GM18499 (cell line): ENCODE data around the gene TOMM70.

Source experiments
- ATAC-seq: cut with Tn5 transposase; IDR thresholded peaks from one replicate; pipeline ENCODE4 v1.9.1; 2021; ENCODE audit warnings: moderate number of reproducible peaks; ENCODE audit not compliant: insufficient read depth, unreplicated experiment

Gene TOMM70

DNA sequence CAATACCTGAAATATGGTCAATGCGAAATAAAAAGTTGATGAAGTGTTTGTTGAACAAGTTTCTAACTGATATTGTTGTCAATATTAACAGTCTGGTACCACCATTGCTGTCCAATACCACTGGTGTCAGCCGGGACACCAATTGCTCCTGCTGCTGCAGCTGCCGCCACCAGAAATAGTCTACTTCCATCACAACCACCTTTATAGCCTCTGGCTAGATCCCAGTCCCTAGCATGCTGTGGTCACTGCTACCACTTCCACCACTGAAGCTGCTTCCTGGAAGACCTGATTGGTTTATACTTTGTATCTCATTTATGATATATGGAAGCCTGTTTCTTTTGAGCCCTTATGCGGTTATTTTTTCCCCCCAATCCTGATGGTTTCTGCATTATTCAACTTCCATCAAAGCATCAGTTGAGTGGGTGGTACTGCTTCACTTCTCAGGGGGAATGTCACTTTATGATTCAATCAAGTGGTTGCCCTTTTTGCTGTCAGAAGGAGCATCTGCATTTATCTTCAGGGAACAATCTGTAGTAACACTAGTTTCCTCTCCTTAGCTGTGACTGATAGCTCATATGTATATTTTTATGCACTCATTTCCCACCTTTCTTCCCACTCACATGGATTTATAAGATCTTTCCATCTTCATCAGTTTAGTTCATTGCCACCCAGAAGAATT, 12.2 kb upstream of the TOMM70 start:
- ATAC-seq: no peak

DNA sequence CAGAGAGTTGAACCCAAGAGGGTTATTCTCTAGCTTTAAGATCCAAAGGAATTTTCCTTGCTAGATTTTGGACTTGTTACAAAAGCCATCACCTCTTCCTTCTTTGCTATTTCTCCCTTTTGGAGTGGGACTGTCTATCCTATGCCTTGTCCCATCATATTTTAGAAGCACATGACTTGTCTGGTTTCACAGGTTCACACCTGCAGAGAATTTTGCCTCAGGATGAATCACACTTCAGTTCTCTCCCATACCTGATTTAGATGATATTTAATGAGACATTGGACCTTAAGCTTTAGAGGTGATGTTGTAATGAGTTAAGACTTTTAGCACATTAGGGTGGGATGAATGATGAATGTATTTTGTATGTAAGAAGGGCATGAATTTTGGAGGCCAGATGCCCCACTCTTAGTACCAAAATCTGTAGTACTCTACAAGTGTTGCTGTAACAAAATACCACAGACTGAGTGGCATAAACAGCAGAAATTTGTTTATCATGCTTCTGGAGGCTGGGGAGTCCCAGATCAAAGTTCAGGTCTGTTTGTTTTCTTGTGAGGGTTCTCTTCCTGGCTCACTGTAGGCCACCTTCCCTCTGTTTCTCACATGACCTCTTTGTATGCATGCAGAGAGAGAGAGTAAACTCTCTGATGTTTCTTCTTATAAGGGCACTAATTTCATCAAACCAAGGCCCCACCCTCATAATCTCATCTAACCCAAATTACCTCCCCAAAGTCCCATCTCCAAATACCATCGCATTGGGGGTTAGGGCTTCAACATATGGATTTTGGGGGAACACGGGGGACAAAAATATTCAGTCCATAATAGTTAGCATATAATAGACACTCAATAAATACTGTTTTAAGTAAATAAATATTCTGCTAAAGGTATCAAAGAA, 10.4 kb upstream of the TOMM70 start:
- no peak for ATAC-seq

- no peak for ATAC-seq
These were observed 7.2 kb upstream of the TOMM70 start for GRCh38 chr3:100407977-100408532.

DNA sequence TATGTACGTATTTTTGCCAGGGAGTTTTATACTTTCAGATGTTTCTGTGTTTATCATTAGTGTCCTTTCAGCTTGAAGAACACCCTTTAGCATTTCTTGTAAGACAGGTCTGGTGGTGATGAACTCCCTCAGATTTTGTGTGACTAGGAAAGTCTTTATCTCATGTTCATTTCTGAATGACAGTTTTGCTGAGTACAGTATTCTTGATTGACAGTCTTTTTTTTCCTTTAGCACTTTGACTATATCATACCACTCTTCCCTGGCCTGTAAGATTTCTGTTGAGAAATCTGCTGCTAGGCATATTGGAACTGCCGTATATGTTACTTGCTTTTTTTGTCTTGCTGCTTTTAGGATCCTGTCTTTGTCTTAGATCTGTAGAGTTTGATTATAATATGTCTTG, 6.3 kb upstream of the TOMM70 start:
- ATAC-seq: no peak

DNA sequence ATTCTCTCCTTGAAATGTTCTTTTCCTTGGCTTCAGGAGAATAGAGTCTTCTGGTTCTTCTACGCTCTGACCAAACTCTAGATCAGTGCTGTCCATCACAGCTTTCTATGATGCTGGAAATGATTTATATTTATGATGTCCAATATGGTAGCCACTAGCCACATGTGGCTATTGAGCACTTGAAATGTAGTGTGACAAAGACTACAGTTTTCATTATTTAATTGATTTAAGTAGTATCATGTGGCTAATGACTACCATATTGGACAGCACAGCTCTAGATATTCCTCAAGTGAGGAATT, 3.3 kb upstream of the TOMM70 start:
- no peak for ATAC-seq

DNA sequence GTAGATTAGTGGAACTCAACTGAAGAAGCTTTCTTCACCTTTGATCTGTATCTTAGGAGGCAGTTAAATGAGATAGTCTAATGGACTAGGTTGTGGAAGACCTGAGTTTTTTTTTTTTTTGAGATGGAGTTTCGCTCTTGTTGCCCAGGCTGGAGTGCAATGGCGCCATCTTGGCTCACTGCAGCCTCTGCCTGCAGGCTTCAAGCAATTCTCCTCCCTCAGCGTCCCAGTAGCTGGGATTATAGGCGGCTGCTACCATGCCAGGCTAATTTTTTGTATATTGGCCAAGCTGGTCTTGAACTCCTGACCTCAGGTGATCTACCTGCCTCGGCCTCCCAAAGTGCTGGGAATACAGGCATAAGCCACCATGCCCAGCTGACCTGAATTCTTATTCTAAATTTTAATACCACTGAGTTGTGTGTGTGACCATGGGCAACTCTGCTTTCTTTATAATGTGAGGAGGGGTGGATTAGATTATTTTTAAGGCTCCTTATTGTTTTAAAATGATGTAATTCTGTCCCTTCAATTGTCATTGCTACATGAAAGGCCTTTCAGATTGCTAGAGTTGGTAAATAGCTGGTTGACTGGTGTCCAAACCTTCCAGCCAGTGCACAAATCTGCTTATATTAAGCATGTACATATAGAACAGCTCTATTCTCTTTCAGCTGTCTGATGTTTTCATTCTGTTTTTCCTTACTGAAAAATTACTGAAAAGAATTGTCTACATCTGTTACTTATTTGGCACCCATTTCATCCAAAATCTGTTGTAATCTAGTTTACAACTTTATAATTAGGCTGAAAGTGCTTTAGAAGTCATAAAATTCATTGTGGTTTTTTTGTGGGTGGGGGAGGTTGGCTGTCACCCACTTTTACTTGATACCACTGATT, 2.7 kb upstream of the TOMM70 start:
- no peak for ATAC-seq

- ATAC-seq: no peak
These were observed 2.0 kb upstream of the TOMM70 start for GRCh38 chr3:100402891-100403290.

- ATAC-seq: no peak
These were observed 1.4 kb upstream of the TOMM70 start for GRCh38 chr3:100402256-100402655.

DNA sequence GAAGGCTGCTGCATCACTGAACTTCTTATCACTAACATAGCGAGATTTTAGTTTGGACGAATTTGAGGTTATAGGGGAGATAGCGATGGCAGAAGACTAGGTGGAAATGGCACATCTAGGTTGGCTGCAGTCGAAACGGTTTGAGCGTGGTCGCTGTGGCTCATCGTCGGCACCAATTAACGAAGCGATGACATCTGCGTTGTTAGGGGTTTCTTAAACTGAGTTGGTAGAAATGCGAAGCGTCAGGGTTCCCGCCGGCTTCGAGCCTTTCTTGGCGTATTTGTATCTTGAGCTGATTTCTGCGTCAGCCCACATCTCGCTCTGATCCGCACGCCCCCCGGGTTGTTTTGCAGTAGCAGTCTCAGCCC, 769 bp upstream of the TOMM70 start:
- ATAC-seq: peak; percentile 1

- ATAC-seq: no peak
These were observed 490 bp downstream of the TOMM70 start for GRCh38 chr3:100400419-100400779.

DNA sequence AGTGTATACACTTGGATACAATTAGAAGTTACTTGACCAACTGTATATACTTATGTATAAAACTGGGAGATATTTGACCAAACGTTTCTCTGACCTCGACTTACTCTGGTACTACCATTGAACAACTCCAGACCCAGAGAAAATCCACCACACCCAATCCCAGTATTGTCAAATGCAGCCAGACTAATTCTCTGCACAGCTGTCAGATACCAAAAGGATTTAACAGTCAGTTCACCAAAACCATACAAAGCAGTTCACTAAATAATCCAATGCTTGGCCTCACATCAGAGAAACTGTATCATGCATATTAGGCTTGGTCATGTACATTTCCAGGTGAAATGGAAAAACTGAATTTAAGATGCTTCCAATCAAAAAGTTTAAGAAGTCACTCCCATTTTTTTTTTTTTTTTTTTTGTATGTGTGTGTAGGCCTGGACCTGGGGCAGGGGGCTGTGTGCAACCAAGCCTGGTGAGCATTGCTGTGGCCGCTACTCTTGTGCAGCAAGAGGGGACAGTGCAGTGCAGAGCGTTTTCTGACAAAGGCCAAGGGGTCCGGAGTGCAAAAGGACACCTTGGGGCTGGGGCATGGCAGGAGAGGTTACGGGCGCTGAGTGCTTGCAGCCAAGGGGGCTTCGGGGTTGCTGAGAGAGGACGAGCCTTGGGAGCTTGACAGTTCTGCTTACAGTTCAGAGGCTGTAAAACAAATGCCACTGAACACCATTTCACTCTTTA, 1.4 kb downstream of the TOMM70 start:
- no peak for ATAC-seq

GRCh38 chr3:100396967-100397366, 3.9 kb downstream of the TOMM70 start:
- no peak for ATAC-seq

GRCh38 chr3:100395679-100396431, 5.0 kb downstream of the TOMM70 start:
- no peak for ATAC-seq

GRCh38 chr3:100389025-100389424, 11.9 kb downstream of the TOMM70 start:
- ATAC-seq: no peak

- no peak for ATAC-seq
These were observed 14.3 kb downstream of the TOMM70 start for GRCh38 chr3:100386437-100387074.

DNA sequence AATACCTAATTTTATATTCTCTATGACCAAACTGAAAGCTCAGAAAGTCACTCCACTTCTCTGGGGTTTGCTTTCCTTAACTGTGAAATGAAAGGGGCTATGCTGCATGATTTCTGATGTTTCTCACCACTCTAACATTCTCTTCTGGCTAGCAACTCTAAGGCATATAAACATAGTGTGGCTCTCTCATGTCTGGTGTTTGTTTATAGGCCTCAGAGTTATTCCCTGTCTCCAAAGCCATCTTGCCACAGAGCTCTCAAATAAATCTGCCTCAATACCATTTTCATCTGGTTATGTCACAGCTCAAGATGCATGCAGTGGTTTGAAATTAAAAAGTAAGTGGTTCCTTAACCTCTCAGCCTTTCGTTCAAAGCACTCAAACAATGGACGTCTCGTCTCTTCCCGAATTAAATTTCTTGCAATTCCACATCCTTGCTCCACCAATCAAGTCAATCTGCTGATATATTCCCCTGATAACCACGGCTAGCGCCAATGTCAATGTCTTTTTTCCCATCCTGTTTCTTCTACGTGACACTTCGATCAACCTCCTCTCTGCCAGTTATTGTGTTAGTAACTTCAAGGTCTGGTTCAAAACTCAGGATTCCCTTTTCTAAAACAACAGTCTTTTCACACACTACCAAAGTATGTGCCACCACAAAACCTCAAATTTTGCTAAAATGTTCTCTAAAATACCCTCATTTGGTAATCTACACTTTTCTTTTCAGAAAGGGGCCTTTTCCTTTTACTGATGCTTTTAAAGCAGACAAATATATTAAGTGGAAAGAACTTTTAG, 16.0 kb downstream of the TOMM70 start:
- ATAC-seq: no peak

DNA sequence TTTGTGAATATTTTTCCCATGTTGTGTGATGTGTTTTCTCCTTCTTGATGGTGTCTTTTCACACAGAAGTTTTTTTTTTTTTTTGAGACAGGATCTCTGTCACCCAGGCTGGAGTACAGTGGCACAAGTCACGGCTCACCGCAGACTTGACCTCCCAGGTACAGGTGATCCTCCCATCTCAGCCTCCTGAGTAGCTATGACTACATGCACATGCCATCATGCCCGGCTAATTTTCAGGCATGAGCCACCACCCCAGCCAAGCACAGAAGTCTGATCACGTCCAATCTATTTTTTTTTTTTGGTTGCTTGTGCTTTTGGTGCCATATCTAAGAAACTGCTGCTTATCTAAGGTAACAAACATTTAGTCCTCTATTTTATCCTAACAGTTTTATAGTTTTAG, 24.6 kb downstream of the TOMM70 start:
- no peak for ATAC-seq

GRCh38 chr3:100374521-100374920, 26.4 kb downstream of the TOMM70 start:
- ATAC-seq: no peak
